Ovary (tissue), 9 donors: Measurements from ENCODE around the gene LAMTOR4. TPM values are rescaled to one million over a fixed set of nuclear protein-coding genes. Genes with fewer than 3 reads are reported as not detected.

Source experiments
- DNase-seq, 5 donors: peaks; one replicate each; pipeline ENCODE4 v3.0.0-alpha.2; 2019 to 2020
- H3K27ac ChIP-seq, 2 donors: fragments of 200-600 bp; one replicate each; pipeline versions ENCODE4 v1.5.1 to v1.8.0; 2019 to 2022
- H3K27me3 ChIP-seq: fragments of 200-600 bp; one replicate; pipeline ENCODE4 v1.8.0; 2022
- H3K36me3 ChIP-seq: fragments of 200-600 bp; sonication (generic); one replicate; pipeline ENCODE4 v1.5.1; 2019
- H3K4me1 ChIP-seq: one replicate; pipeline ENCODE4 v1.8.1; 2013; ENCODE audit warnings: mild to moderate bottlenecking, moderate library complexity; ENCODE audit not compliant: insufficient read depth
- H3K4me3 ChIP-seq: fragments of 200-600 bp; sonication (generic); one replicate; pipeline ENCODE4 v1.5.1; 2017
- H3K9me3 ChIP-seq, 2 donors: fragments of 200-600 bp in 1 of 2; sonication (generic) in 1 of 2; one replicate each; pipeline versions ENCODE4 v1.5.1 to v1.8.1; 2013 to 2019; ENCODE audit warnings: mild to moderate bottlenecking in 1 of 2, moderate library complexity in 1 of 2
- EP300 ChIP-seq: sonication (generic); formaldehyde crosslinking; IDR thresholded peaks from one replicate; pipeline ENCODE4 v1.6.1; 2017; ENCODE audit warnings: antibody characterized with exemption
- POLR2A ChIP-seq: fragments of 450-650 bp; IDR thresholded peaks from one replicate; pipeline ENCODE4 v1.6.1; 2017; ENCODE audit warnings: antibody characterized with exemption, mild to moderate bottlenecking, moderate library complexity
- WGBS, 3 donors: extraction: QIAGEN DNeasy Blood & Tissue Kit in 1 of 3; methylation state at CpG; one replicate each; pipeline versions ENCODE4 v1.1.5 to v1.1.7; 2013 to 2017; 5-methylcytosine and 5-hydroxymethylcytosine counted together
- intact Hi-C, 4 donors: fragments of 100-400 bp; cut with DNase I; formaldehyde crosslinking; loops; one replicate each; pipeline versions ENCODE4 v1.11.0 to v1.15.1; 2022 to 2023
- microRNA-seq, 3 donors: library from miRNA; unstranded; fragments of <30 nt; microRNA quantifications; one replicate each; pipeline versions ENCODE4 to v1.2.0, GENCODE V29; 2019 to 2020
- polyA plus RNA-seq, 2 donors: library from polyadenylated mRNA; stranded (reverse); fragments of 200-250 nt in 1 of 2; fragments of 350-450 nt in 1 of 2; fragmentation: Illumina TruSeq in 1 of 2; extraction: RNeasy Lipid Tissue Mini Kit (QIAGEN cat#74804) in 1 of 2; gene quantifications; one replicate each; pipeline ENCODE4 v1.2.3, GENCODE V29; 2013 to 2014
- total RNA-seq, 7 donors: library from RNA; depleted of rRNA in 2 of 7; stranded (reverse); fragments of >200 nt in 2 of 7; fragmentation: NEBNext Ultra II Directional in 3 of 7; extraction: Animal tissue kit (Norgen Biotek cat#: 25700) in 3 of 7; gene quantifications; one replicate each; pipeline versions ENCODE4 v1.1.0 to v1.2.4, GENCODE V29; 2016 to 2023
- TF ChIP-seq, protein P1 (sequence below), 3 donors: fragments of 450-650 bp in 2 of 3; fragments of 200-600 bp in 1 of 3; IDR thresholded peaks; one replicate each; pipeline versions ENCODE4 v1.5.1 to v1.8.0; 2016 to 2022; ENCODE audit warnings: antibody characterized with exemption in 3 of 3, mild to moderate bottlenecking in 1 of 3
- donor health status: DM: no; HTN: no; CAD: no; lungs with moderate emphysema.
- donor health status: DM: no; HTN: no; CAD: no.
- donor health status: Bipolar disorder and iron deficiency.
- donor health status: DM: yes; HTN: yes; CAD: no.
- donor health status: DM: no; HTN: no; CAD: no.
- donor health status: DM: yes; HTN: yes; CAD: no.

The LAMTOR4 gene
- total and polyA plus RNA-seq, 9 donors: 10.3 to 246 (median 108) TPM

DNA sequence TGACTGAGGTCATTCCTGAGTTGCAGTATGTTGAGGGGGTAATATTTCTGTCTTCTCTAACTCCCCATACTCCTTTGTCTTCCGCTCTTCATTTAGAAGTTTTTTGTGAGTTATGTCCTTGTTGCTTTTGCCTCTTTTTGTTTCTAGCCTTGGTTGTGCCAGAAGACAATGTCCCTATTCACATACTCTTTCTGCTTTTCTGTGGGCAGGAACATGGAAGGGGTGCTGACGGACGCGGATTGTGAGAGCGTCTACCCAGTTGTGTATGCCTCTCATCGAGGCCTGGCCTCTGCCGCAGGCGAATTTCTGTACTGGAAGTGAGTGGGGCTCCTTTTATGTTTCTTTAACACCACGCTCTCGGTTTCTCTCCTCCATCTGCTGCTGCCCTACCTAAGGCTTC is 49.5 kb downstream of the LAMTOR4 start:
- no peak for TF ChIP-seq EP300
- no peak for TF ChIP-seq POLR2A
- TF ChIP-seq, protein P1, sequence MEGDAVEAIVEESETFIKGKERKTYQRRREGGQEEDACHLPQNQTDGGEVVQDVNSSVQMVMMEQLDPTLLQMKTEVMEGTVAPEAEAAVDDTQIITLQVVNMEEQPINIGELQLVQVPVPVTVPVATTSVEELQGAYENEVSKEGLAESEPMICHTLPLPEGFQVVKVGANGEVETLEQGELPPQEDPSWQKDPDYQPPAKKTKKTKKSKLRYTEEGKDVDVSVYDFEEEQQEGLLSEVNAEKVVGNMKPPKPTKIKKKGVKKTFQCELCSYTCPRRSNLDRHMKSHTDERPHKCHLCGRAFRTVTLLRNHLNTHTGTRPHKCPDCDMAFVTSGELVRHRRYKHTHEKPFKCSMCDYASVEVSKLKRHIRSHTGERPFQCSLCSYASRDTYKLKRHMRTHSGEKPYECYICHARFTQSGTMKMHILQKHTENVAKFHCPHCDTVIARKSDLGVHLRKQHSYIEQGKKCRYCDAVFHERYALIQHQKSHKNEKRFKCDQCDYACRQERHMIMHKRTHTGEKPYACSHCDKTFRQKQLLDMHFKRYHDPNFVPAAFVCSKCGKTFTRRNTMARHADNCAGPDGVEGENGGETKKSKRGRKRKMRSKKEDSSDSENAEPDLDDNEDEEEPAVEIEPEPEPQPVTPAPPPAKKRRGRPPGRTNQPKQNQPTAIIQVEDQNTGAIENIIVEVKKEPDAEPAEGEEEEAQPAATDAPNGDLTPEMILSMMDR (IDR thresholded peaks at IDR 0.05): no peak
- Histone ChIP-seq H3K4me1 (no peaks in the 10 kb centered on the region), H3K36me3 (no peaks in the 10 kb centered on the region), H3K4me3 (no peak overlapping the region), H3K9me3 (no peaks in the 10 kb centered on the region), H3K27me3 (no peaks in the 10 kb centered on the region), H3K27ac (no peak overlapping the region)
- DNase-seq: no peak
- 93 to 95% (median 94%) methylated on average over 10 of the region's 10 CpGs for WGBS, 3 donors
- intact Hi-C loops: no loop called here

DNA sequence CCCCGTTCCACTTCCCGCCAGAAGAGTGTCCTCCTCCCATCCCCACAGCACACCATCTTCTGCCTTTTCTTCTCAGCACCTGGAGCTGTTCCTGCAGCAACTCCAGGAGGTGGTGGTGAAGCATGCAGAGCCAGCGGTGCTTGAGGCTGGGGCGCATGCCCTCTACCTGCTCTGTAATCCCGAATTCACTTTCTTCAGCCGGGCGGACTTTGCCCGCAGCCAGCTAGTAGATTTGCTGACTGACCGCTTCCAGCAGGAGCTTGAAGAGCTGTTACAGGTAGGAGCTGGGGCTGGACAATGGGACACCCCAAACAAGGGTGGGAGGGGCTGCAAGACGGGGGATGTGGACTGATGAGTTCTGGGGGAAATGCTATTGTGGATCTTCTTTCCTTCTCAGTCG is 52.0 kb downstream of the LAMTOR4 start:
- TF ChIP-seq POLR2A: no peak
- no peak for TF ChIP-seq EP300
- TF ChIP-seq, protein P1 (IDR thresholded peaks at IDR 0.05): no peak
- Histone ChIP-seq H3K36me3 (no peaks in the 10 kb centered on the region), H3K27me3 (no peaks in the 10 kb centered on the region), H3K9me3 (no peaks in the 10 kb centered on the region), H3K27ac (no peak overlapping the region), H3K4me1 (no peaks in the 10 kb centered on the region), H3K4me3 (no peak overlapping the region)
- intact Hi-C loops: no loop called here
- DNase-seq: no peak
- WGBS, 3 donors: 81 to 83% (median 83%) methylated on average over 11 of the region's 11 CpGs

Small RNAs within 50 kb of the gene (microRNA-seq; reads per million reads assigned to microRNA genes)
- gene MIR4658: 0 reads per million in 3 donors

Other genes starting within 250 kb of the LAMTOR4 start
- gene TRIM4, start 229.4 kb upstream of the LAMTOR4 start, total RNA-seq: 10 to 100 TPM; 31.7 to 58.9 (median 45.1) TPM
- gene TRIM4, start 229.4 kb upstream of the LAMTOR4 start, polyA plus RNA-seq: 10 to 100 TPM; 42.2 to 64.8 TPM
- 1 to 10 TPM in 1 of 7 donors, under 1 TPM in 3, not detected in 3; 0.18 to 1.3 (median 0.29) TPM for gene GJC3, start 219.3 kb upstream of the LAMTOR4 start, total RNA-seq
- under 1 TPM; 0.42 to 0.45 TPM for gene GJC3, start 219.3 kb upstream of the LAMTOR4 start, polyA plus RNA-seq
- 10 to 100 TPM in 1 of 7 donors, 1 to 10 TPM in 3, under 1 TPM in 3; 0.34 to 21.3 (median 2.3) TPM for gene AZGP1, start 172.9 kb upstream of the LAMTOR4 start, total RNA-seq
- gene AZGP1, start 172.9 kb upstream of the LAMTOR4 start, polyA plus RNA-seq: 1 to 10 TPM; 1.3 to 5.4 TPM
- gene ZKSCAN1, start 133.3 kb upstream of the LAMTOR4 start, total RNA-seq: 10 to 100 TPM; 28.8 to 90.7 (median 73.9) TPM
- 10 to 100 TPM; 14.2 to 29.4 TPM for gene ZKSCAN1, start 133.3 kb upstream of the LAMTOR4 start, polyA plus RNA-seq
- gene ZSCAN21, start 99.1 kb upstream of the LAMTOR4 start, total RNA-seq: 10 to 100 TPM in 6 of 7 donors, 1 to 10 TPM in 1; 9.2 to 16.2 (median 13.5) TPM
- 10 to 100 TPM in 1 of 2 donors, 1 to 10 TPM in 1; 9.2 to 11.8 TPM for gene ZSCAN21, start 99.1 kb upstream of the LAMTOR4 start, polyA plus RNA-seq
- gene ZNF3, start 67.2 kb upstream of the LAMTOR4 start, total RNA-seq: 10 to 100 TPM; 21.9 to 45.0 (median 38.4) TPM
- 10 to 100 TPM; 28.0 to 41.3 TPM for gene ZNF3, start 67.2 kb upstream of the LAMTOR4 start, polyA plus RNA-seq
- gene COPS6, start 59.9 kb upstream of the LAMTOR4 start, total RNA-seq: 100 to 1,000 TPM in 2 of 7 donors, 10 to 100 TPM in 5; 33.6 to 110 (median 98.2) TPM
- gene COPS6, start 59.9 kb upstream of the LAMTOR4 start, polyA plus RNA-seq: 100 to 1,000 TPM in 1 of 2 donors, 10 to 100 TPM in 1; 97.4 to 145 TPM
- gene MCM7, start 47.5 kb upstream of the LAMTOR4 start, total RNA-seq: 10 to 100 TPM; 24.4 to 57.6 (median 37.9) TPM
- 10 to 100 TPM; 45.1 to 79.7 TPM for gene MCM7, start 47.5 kb upstream of the LAMTOR4 start, polyA plus RNA-seq
- 10 to 100 TPM; 10.9 to 20.3 (median 14.2) TPM for gene AP4M1, start 47.3 kb upstream of the LAMTOR4 start, total RNA-seq
- 10 to 100 TPM; 13.8 to 19.0 TPM for gene AP4M1, start 47.3 kb upstream of the LAMTOR4 start, polyA plus RNA-seq
- 10 to 100 TPM; 35.9 to 66.1 (median 57.5) TPM for gene TAF6, start 29.6 kb upstream of the LAMTOR4 start, total RNA-seq
- gene TAF6, start 29.6 kb upstream of the LAMTOR4 start, polyA plus RNA-seq: 10 to 100 TPM; 43.1 to 52.1 TPM
- gene CNPY4, start 29.3 kb upstream of the LAMTOR4 start, total RNA-seq: 10 to 100 TPM; 11.7 to 28.7 (median 22.0) TPM
- 10 to 100 TPM; 33.9 to 42.8 TPM for gene CNPY4, start 29.3 kb upstream of the LAMTOR4 start, polyA plus RNA-seq
- 1 to 10 TPM; 3.4 to 6.7 (median 4.5) TPM for gene MBLAC1, start 22.0 kb upstream of the LAMTOR4 start, total RNA-seq
- gene MBLAC1, start 22.0 kb upstream of the LAMTOR4 start, polyA plus RNA-seq: 1 to 10 TPM in 1 of 2 donors, under 1 TPM in 1; 0.28 to 3.4 TPM
- gene TRAPPC14, start 9.8 kb downstream of the LAMTOR4 start, total RNA-seq: 10 to 100 TPM in 5 of 7 donors, 1 to 10 TPM in 2; 6.2 to 27.2 (median 14.8) TPM
- 1 to 10 TPM; 2.8 to 9.1 TPM for gene TRAPPC14, start 9.8 kb downstream of the LAMTOR4 start, polyA plus RNA-seq
- gene GAL3ST4, start 19.7 kb downstream of the LAMTOR4 start, total RNA-seq: 10 to 100 TPM in 2 of 7 donors, 1 to 10 TPM in 5; 3.1 to 16.3 (median 7.4) TPM
- gene GAL3ST4, start 19.7 kb downstream of the LAMTOR4 start, polyA plus RNA-seq: 10 to 100 TPM in 1 of 2 donors, 1 to 10 TPM in 1; 4.3 to 10.6 TPM
- gene GPC2, start 28.5 kb downstream of the LAMTOR4 start, total RNA-seq: 1 to 10 TPM; 2.0 to 5.6 (median 3.1) TPM
- gene GPC2, start 28.5 kb downstream of the LAMTOR4 start, polyA plus RNA-seq: 1 to 10 TPM in 1 of 2 donors, under 1 TPM in 1; 0.25 to 2.9 TPM
- 1 to 10 TPM in 4 of 7 donors, under 1 TPM in 3; 0.66 to 2.8 (median 1.7) TPM for gene STAG3, start 29.0 kb downstream of the LAMTOR4 start, total RNA-seq
- gene STAG3, start 29.0 kb downstream of the LAMTOR4 start, polyA plus RNA-seq: 1 to 10 TPM; 1.9 to 3.2 TPM
- 1 to 10 TPM in 1 of 7 donors, under 1 TPM in 4, not detected in 2; 0.25 to 1.7 (median 0.48) TPM for gene PVRIG, start 71.0 kb downstream of the LAMTOR4 start, total RNA-seq
- under 1 TPM; 0.12 to 0.21 TPM for gene PVRIG, start 71.0 kb downstream of the LAMTOR4 start, polyA plus RNA-seq
- gene SPDYE3, start 158.8 kb downstream of the LAMTOR4 start, total RNA-seq: not detected
- under 1 TPM in 1 of 2 donors, not detected in 1; 0.12 TPM for gene SPDYE3, start 158.8 kb downstream of the LAMTOR4 start, polyA plus RNA-seq
- 10 to 100 TPM; 29.0 to 55.9 (median 41.1) TPM for gene PILRB, start 209.2 kb downstream of the LAMTOR4 start, total RNA-seq
- gene PILRB, start 209.2 kb downstream of the LAMTOR4 start, polyA plus RNA-seq: 10 to 100 TPM; 17.2 to 50.2 TPM
- gene PILRA, start 224.6 kb downstream of the LAMTOR4 start, total RNA-seq: 10 to 100 TPM in 1 of 7 donors, 1 to 10 TPM in 6; 1.5 to 25.9 (median 4.1) TPM
- gene PILRA, start 224.6 kb downstream of the LAMTOR4 start, polyA plus RNA-seq: 1 to 10 TPM; 4.8 to 9.0 TPM